Measurements from ENCODE around the gene TRAPPC3L. TPM values are rescaled to one million over a fixed set of nuclear protein-coding genes. Genes with fewer than 3 reads are reported as not detected.

The TRAPPC3L gene
- total and polyA plus RNA-seq, 2 of the 13 experiments (the other 11 are each of a cell fraction or from before 2014, with no cell fraction given): not detected

GRCh38 chr6:116556065-116556464 lies 10.6 kb upstream of the TRAPPC3L start:
- no TSS peak for BruUV-seq (replicated peaks)
- H3K9me3 ChIP-seq (ENCODE audit: low read length): no peaks in the 10 kb centered on the region
- H3K36me3 ChIP-seq (replicated peaks in 1 of 2; ENCODE audit: control insufficient read depth in 1 of 2, insufficient read depth in 2 of 2, low read length in 2 of 2): no peaks in the 10 kb centered on the region
- no peak for FAIRE-seq
- 63% methylated on average over 1 of the region's 1 CpG for WGBS (ENCODE audit: low lambda C conversion rate)
- no peak overlapping the region for H3K9ac ChIP-seq (ENCODE audit: insufficient read depth, low read depth, low read length)
- CTCF ChIA-PET (ENCODE audit: low intra/inter-chr PET ratio, low total read pairs): no interaction called here
- no peak overlapping the region for H3K4me3 ChIP-seq (replicated peaks in 1 of 3; ENCODE audit: insufficient read depth in 1 of 3, low read depth in 2 of 3, low read length in 3 of 3)
- TF ChIP-seq MAZ (IDR thresholded peaks at IDR 0.05; ENCODE audit: borderline replicate concordance, low read depth, low read length) (no peak), MAZ (CRISPR knock-in tag; IDR thresholded peaks at IDR 0.05; ENCODE audit: low read depth) (no peak), NBN (conservative IDR thresholded peaks at IDR 0.05) (no peak), ZFP41 (CRISPR knock-in tag; IDR thresholded peaks at IDR 0.05; ENCODE audit: borderline replicate concordance) (no peak), ZNF773 (CRISPR knock-in tag; IDR thresholded peaks at IDR 0.05; ENCODE audit: borderline replicate concordance) (no peak), RELA (CRISPR knock-in tag; IDR thresholded peaks at IDR 0.05) (no peak), SNRNP70 (IDR thresholded peaks at IDR 0.05; ENCODE audit: low read depth, low read length) (no peak), NR2F2 (IDR thresholded peaks at IDR 0.05; ENCODE audit: borderline replicate concordance, low read depth) (no peak), AGO1 (IDR thresholded peaks at IDR 0.05; ENCODE audit: low read depth, low read length, poor library complexity, severe bottlenecking) (no peak), ZNF629 (CRISPR knock-in tag; conservative IDR thresholded peaks at IDR 0.05) (no peak), CEBPZ (IDR thresholded peaks at IDR 0.05; ENCODE audit: low read length) (no peak), NR2F6 (IDR thresholded peaks at IDR 0.05) (no peak), NR2F6 (CRISPR knock-in tag; IDR thresholded peaks at IDR 0.05) (no peak), MXD4 (CRISPR knock-in tag; IDR thresholded peaks at IDR 0.05) (no peak), ZNF354B (CRISPR knock-in tag; IDR thresholded peaks at IDR 0.05) (no peak), ZNF550 (CRISPR knock-in tag; IDR thresholded peaks at IDR 0.05; ENCODE audit: borderline replicate concordance) (no peak), SPEN (CRISPR knock-in tag; IDR thresholded peaks at IDR 0.05; ENCODE audit: low read depth) (no peak), RFXANK (CRISPR knock-in tag; IDR thresholded peaks at IDR 0.05) (no peak), AHR (CRISPR knock-in tag; IDR thresholded peaks at IDR 0.05) (no peak), HOXA7 (CRISPR knock-in tag; IDR thresholded peaks at IDR 0.05) (no peak), KDM2A (CRISPR knock-in tag; IDR thresholded peaks at IDR 0.05; ENCODE audit: borderline replicate concordance, low read depth) (no peak)
- no peak for ATAC-seq
- no peak overlapping the region for H3K4me2 ChIP-seq (ENCODE audit: low read depth, low read length)
- intact Hi-C loops (cut with micrococcal nuclease; ENCODE audit: unreplicated experiment): no loop called here
- H3K27me3 ChIP-seq (ENCODE audit: control insufficient read depth in 1 of 2, insufficient read depth in 2 of 2, low read length in 2 of 2): peaks cover 0 to 5% of the 10 kb centered on the region in 2 experiments; a peak in 3 of 5 replicates
- no peaks in the 10 kb centered on the region for H3K79me2 ChIP-seq (ENCODE audit: insufficient read depth, low read length)
- no peak for DNase-seq (ENCODE audit: low spot score)
- POLR2A ChIA-PET: no interaction called here
- H2AFZ ChIP-seq (ENCODE audit: low read length): no peak overlapping the region
- no peaks in the 10 kb centered on the region for H4K20me1 ChIP-seq (ENCODE audit: insufficient read depth, low read length)
- H3K27ac ChIP-seq (ENCODE audit: extremely low read length, insufficient read depth, low read length): no peak overlapping the region
- H3K4me1 ChIP-seq (ENCODE audit: insufficient read depth, low read length): peaks cover 5% of the 10 kb centered on the region
- in situ Hi-C loops (cut with HindIII; ENCODE audit: extremely low pct_ligation_motif_present, low pct_unique_long_range_greater_than_20kb): no loop called here

All from HepG2 (cell line).